Cardiac muscle cell (in vitro differentiated cells and primary cell): ENCODE measurements around the gene UXT. TPM values are rescaled to one million over a fixed set of nuclear protein-coding genes. Genes with fewer than 3 reads are reported as not detected.
A peak's percentile ranks its signal among the peaks of the same experiment; 100 is the strongest.

Experiments used
- DNase-seq, 2 donors: peaks; one replicate each; pipeline versions ENCODE4 v3.0.0 to v3.0.0-alpha.2; 2010 to 2017; ENCODE audit warnings: low read depth in 1 of 2, low spot score in 1 of 2
- H3K27ac ChIP-seq: fragments of 200-600 bp; sonication (generic); 2 replicates; pipeline ENCODE4 v1.5.1; 2016
- H3K27me3 ChIP-seq: fragments of 200-600 bp; sonication (generic); 2 replicates; pipeline ENCODE4 v1.6.0; 2016; ENCODE audit warnings: control low read depth
- H3K36me3 ChIP-seq: fragments of 200-600 bp; sonication (generic); 2 replicates; pipeline ENCODE4 v1.5.1; 2016; ENCODE audit warnings: control low read depth
- H3K4me1 ChIP-seq: fragments of 200-600 bp; sonication (generic); 2 replicates; pipeline ENCODE4 v1.8.1; 2017; ENCODE audit warnings: low read depth, mild to moderate bottlenecking, mixed run types
- H3K4me3 ChIP-seq: fragments of 200-600 bp; sonication (generic); 2 replicates; pipeline ENCODE4 v1.5.1; 2016; ENCODE audit warnings: mild to moderate bottlenecking
- H3K9me3 ChIP-seq: fragments of 200-600 bp; sonication (generic); 2 replicates; pipeline ENCODE4 v1.5.1; 2017; ENCODE audit warnings: low read depth, mild to moderate bottlenecking, control low read depth
- CTCF ChIP-seq: IDR thresholded peaks from 2 replicates; pipeline ENCODE4 v1.5.1; 2012; ENCODE audit warnings: low read depth, mild to moderate bottlenecking, low read length
- polyA plus RNA-seq: library from polyadenylated mRNA; unstranded; fragments of >200 nt; fragmentation: Nextera tagmentation; extraction: Ambion mirVana; gene quantifications from 2 replicates; pipeline ENCODE4 v1.2.1, GENCODE V29; 2016
- total RNA-seq: library from RNA; depleted of rRNA; stranded (reverse); fragments of >200 nt; gene quantifications from 2 replicates; pipeline ENCODE4 v1.2.3, GENCODE V29; 2016

The UXT gene
- 84.0 and 86.9 TPM in 2 replicates for total RNA-seq
- polyA plus RNA-seq, result 128 and 151 TPM in 2 replicates

GRCh38 chrX:47658684-47659420 lies at the start of gene UXT:
Gene UXT, minus strand, starts transcription at chrX:47659180. Its CDS starts 253 bp downstream, at chrX:47658927.
- Histone ChIP-seq H3K36me3 (peaks cover 3% of the 10 kb centered on the region), H3K4me1 (no peaks in the 10 kb centered on the region), H3K27me3 (no peaks in the 10 kb centered on the region), H3K4me3 (peak within 1 kb of the TSS; percentile 42), H3K27ac (peak within 1 kb of the TSS; percentile 93), H3K9me3 (no peaks in the 10 kb centered on the region)
- peak; percentile 92 to 97 for DNase-seq
- no peak for TF ChIP-seq CTCF

GRCh38 chrX:47707031-47707780 lies 48.2 kb upstream of the UXT start:
- no peak for TF ChIP-seq CTCF
- peak in 1 of 2 donors; percentile 62 for DNase-seq
- no peak overlapping the region for H3K27ac ChIP-seq
- H3K36me3 ChIP-seq, result no peaks in the 10 kb centered on the region
- H3K27me3 ChIP-seq, result no peaks in the 10 kb centered on the region
- no peak overlapping the region for H3K4me3 ChIP-seq
- no peaks in the 10 kb centered on the region for H3K9me3 ChIP-seq
- no peaks in the 10 kb centered on the region for H3K4me1 ChIP-seq

- Histone ChIP-seq H3K9me3 (no peaks in the 10 kb centered on the region), H3K27me3 (no peaks in the 10 kb centered on the region), H3K4me1 (no peaks in the 10 kb centered on the region), H3K27ac (no peak overlapping the region), H3K4me3 (no peak overlapping the region), H3K36me3 (no peaks in the 10 kb centered on the region)
- peak in 1 of 2 donors; percentile 66 for DNase-seq
- no peak for TF ChIP-seq CTCF
Measured at GRCh38 chrX:47706575-47706974, 47.6 kb upstream of the UXT start.

GRCh38 chrX:47704736-47705135 lies 45.8 kb upstream of the UXT start:
- H3K36me3 ChIP-seq, result no peaks in the 10 kb centered on the region
- no peak overlapping the region for H3K4me3 ChIP-seq
- H3K27ac ChIP-seq, result no peak overlapping the region
- H3K27me3 ChIP-seq, result no peaks in the 10 kb centered on the region
- H3K4me1 ChIP-seq, result no peaks in the 10 kb centered on the region
- no peak for TF ChIP-seq CTCF
- H3K9me3 ChIP-seq, result no peaks in the 10 kb centered on the region
- no peak for DNase-seq

- no peaks in the 10 kb centered on the region for H3K9me3 ChIP-seq
- no peaks in the 10 kb centered on the region for H3K36me3 ChIP-seq
- H3K4me1 ChIP-seq, result no peaks in the 10 kb centered on the region
- no peak overlapping the region for H3K4me3 ChIP-seq
- DNase-seq, result peak in 1 of 2 donors; percentile 7
- no peak for TF ChIP-seq CTCF
- H3K27me3 ChIP-seq, result no peaks in the 10 kb centered on the region
- H3K27ac ChIP-seq, result no peak overlapping the region
Measured at GRCh38 chrX:47697181-47697580, 38.2 kb upstream of the UXT start.
